ENCODE data around the gene FAM186B. TPM values are rescaled to one million over a fixed set of nuclear protein-coding genes. Genes with fewer than 3 reads are reported as not detected.

Gene FAM186B, protein sequence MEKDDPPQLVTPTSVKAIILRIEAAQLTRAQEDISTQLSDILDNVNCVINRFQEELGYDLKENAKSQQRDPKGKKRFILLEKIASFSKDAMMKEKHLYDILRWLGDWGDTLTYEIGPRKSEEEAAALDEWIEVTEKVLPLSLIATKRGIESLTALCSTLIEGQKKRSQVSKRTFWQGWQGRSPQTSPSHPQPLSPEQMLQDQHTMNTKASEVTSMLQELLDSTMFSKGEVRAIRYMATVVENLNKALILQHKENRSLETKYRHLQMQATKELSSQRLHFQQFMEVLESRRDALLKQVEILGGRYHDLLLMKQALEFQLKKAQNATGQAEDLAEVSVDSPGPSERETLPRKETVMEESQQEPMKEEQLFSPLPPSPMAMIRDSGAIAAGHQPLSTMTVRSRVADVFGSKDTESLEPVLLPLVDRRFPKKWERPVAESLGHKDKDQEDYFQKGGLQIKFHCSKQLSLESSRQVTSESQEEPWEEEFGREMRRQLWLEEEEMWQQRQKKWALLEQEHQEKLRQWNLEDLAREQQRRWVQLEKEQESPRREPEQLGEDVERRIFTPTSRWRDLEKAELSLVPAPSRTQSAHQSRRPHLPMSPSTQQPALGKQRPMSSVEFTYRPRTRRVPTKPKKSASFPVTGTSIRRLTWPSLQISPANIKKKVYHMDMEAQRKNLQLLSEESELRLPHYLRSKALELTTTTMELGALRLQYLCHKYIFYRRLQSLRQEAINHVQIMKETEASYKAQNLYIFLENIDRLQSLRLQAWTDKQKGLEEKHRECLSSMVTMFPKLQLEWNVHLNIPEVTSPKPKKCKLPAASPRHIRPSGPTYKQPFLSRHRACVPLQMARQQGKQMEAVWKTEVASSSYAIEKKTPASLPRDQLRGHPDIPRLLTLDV
- total RNA-seq = 0.20 and 0.37 TPM in 2 replicates

DNA sequence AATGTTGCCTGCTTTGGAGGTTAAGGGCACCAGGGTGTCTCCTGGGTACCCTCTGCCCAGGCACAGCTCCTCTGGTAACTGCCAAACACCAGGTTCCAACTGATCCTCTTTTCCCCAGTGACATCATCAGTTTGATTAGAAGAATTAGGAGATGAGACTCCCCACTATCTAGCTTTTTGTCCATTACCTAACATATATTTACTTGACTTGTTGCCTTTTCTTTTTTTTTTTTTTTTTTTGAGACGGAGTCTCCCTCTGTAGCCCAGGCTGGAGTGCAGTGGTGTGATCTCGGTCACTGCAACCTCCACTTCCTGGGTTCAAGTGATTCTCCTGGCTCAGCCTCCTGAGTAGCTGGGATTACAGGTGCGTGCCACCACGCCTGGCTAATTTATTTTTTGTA, at the start of gene FAM186B:
Gene FAM186B, minus strand, starts transcription at position 101 of the 400 bp plus-strand sequence. CDS start 162 bp downstream, outside the sequence.

DNA sequence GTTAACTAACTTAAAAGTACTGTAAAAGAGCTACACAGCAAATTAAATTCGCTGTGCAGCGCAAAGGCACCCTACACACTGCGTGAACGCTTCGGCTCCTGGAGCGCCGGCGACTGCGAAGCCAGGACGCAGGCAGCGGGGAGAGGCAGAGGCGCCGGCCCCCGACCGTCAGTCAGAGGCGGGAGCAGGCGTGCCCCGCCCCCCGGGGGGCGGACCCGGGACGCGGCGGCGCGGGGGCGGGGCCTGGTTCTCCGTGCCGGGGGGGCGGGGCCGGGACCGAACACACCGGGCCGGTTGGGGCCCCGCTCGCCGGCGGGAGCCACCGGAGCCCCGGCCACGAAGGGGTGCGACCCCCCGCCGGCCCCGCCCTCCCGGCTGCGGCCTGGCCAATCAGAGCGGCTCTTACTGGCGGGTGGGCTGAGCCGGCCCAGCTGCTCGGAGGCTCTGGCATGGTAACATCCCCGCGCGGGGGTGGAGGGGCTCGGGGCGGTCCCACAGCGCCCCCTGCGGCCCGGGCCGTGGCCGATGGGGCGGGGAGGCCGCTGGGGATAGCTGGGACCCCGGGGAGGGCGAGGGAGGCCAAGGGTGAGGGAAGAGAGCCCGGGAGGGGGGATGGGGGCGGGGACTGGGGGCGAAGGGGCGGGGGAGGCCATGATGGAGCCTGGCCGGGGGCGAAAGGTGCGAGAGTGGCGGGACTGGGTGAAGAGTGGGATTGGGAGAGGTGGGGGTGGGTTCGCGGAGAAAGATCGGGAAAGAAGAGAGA, 17.9 kb upstream of the FAM186B start, which contains the start of gene PRPF40B:
Gene PRPF40B, plus strand, starts transcription at position 420 of the 763 bp plus-strand sequence. Its CDS starts 30 bp downstream, at position 450.

DNA sequence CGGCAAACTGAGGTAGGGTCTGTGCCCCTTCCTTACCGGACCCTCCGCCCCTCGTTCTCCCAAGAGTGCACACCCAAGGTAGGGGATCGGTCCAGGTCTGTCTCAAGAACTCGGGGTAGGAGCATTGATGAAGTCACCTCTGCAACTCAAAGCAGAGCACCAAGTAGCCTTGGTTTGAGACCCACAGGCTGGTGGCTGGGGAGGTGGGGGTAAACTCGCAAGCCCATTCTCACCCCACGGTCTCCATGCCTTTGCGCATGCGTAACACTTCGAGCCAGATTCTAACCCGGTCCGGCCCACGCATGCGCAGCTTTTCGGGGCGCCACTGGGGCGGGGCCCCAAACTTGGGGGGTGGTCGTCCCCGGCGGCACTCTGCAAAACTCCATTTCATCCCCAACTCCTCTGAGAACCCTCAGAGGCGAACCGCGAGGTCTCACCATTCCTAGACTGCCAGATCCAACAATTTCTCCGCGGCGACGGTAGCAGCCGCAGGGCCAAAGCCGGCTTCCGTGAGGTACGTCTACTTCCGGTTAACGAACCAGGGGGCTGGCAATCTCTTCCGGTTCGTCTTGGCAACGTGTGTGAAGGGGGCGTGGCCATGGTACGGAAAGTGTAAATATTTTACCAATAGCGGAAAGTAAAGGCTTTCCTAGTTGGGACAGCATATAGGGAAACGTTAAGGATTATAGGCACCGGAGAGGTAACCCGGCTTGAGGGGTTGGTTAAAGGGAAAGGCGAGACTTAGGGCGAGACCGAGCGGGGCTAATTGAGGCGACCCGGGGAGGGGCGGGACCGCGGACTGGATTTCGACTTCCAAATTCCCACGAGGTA, 37.6 kb downstream of the FAM186B start, which contains the start of gene MCRS1:
Gene MCRS1, minus strand, starts transcription at position 532 of the 831 bp plus-strand sequence. CDS start 1,411 bp downstream, outside the sequence.

DNA sequence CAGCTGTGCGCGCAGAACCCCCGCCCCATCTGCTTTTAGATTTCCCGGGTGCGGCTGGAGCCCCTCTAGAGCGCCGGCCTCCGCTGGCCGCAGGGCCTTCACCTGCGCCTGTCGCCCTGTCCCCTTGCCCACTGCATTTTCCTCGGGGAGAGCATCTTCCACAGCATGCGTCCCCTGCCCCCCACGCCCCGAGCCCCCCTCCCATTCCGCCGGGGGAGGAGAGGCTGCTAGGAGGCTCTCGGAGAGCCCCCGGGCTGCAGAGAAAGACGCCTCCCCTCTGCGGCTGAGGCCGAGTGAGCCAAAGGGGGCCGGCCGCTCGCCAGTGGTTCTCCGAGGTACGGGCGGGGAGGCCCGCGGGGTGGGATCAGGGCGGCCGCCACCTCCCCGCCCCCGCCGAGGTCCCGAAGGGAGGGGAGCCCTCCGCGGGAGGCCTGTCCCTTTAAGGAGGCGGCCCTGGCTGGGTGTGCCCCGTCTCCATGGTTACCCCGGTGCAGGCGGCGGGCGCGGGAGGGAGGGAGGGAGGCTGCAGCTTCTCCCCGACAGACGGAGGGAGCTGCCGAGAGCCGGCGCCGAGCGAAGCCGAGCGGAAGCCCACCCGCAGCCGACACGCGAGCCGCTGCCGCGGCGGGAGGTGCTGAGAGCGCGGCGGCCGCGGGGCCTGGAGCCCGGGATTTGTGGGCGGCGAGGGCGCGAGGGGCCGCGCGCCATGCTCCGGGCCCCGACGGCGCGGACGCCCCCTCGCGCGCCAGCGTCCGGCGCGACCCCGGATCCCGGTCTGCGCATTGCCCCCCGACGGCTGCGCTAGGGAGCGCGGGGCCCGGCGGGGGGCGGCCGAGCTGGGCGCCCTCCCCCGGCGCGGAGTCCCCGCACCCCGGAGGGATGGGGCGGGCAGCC, 66.7 kb downstream of the FAM186B start, which contains the start of gene KCNH3:
Gene KCNH3, plus strand, starts transcription at position 521 of the 894 bp plus-strand sequence. CDS start 387 bp downstream, outside the sequence.

Small RNA genes lying within 50 kb of the gene (small RNA-seq; reads per million reads assigned to genes)
- gene HIGD1AP9 (not detected), gene POLR2KP1 (not detected), gene RNU6-834P (not detected)

Other genes with a start within 250 kb of the FAM186B start
- 14.0 and 22.1 TPM in 2 replicates for gene SPATS2, start 238.2 kb downstream of the FAM186B start, total RNA-seq
- under 0.01 TPM in 1 of 2 replicates, not detected in the other for gene KCNH3, start 66.6 kb downstream of the FAM186B start, total RNA-seq
- gene MCRS1, start 37.5 kb downstream of the FAM186B start, total RNA-seq = 56.2 and 62.2 TPM in 2 replicates
- 8.1 and 9.8 TPM in 2 replicates for gene PRPF40B, start 17.9 kb upstream of the FAM186B start, total RNA-seq
- gene FMNL3, start 101.8 kb upstream of the FAM186B start, total RNA-seq = 19.8 and 36.6 TPM in 2 replicates
- gene TMBIM6, start 135.9 kb upstream of the FAM186B start, total RNA-seq = 346 and 409 TPM in 2 replicates
- gene NCKAP5L, start 222.8 kb upstream of the FAM186B start, total RNA-seq = 16.2 and 17.8 TPM in 2 replicates
- gene BCDIN3D, start 237.5 kb upstream of the FAM186B start, total RNA-seq = 2.9 and 3.3 TPM in 2 replicates

Data from subcutaneous preadipocyte (primary cell).